Left lung (tissue), 10 donors: Measurements from ENCODE around the gene C16orf92. TPM values are rescaled to one million over a fixed set of nuclear protein-coding genes. Genes with fewer than 3 reads are reported as not detected.

ENCODE experiments used
- ATAC-seq: fragments of 200-7000 bp; cut with Tn5 transposase; one replicate; pipeline ENCODE4 v1.9.1; 2020; ENCODE audit warnings: moderate library complexity
- DNase-seq, 4 donors: peaks; one replicate each; pipeline ENCODE4 v3.0.0-alpha.2; 2013 to 2020
- H3K27ac ChIP-seq, 2 donors: fragments of 200-600 bp; sonication (generic) in 1 of 2; one replicate each; pipeline versions ENCODE4 v1.5.0 to v1.8.0; 2020 to 2021
- H3K27me3 ChIP-seq, 2 donors: fragments of 200-600 bp; sonication (generic) in 1 of 2; one replicate each; pipeline versions ENCODE4 v1.5.0 to v1.8.0; 2020 to 2021
- H3K36me3 ChIP-seq, 2 donors: fragments of 200-600 bp; sonication (generic) in 1 of 2; one replicate each; pipeline versions ENCODE4 v1.5.0 to v1.8.0; 2020 to 2021
- H3K4me1 ChIP-seq, 2 donors: fragments of 200-600 bp; one replicate each; pipeline ENCODE4 v1.8.0; 2021
- H3K4me3 ChIP-seq, 2 donors: fragments of 200-600 bp; sonication (generic) in 1 of 2; one replicate each; pipeline versions ENCODE4 v1.5.0 to v1.8.0; 2020 to 2021; ENCODE audit warnings: mild to moderate bottlenecking in 1 of 2
- H3K9me3 ChIP-seq, 2 donors: fragments of 200-600 bp; sonication (generic) in 1 of 2; one replicate each; pipeline versions ENCODE4 v1.5.0 to v1.8.0; 2020 to 2021
- intact Hi-C, 2 donors: fragments of 100-400 bp; cut with DNase I; formaldehyde crosslinking; loops; one replicate each; pipeline versions ENCODE4 v1.11.2 to v1.14.2; 2022
- polyA plus RNA-seq, 6 donors: library from polyadenylated mRNA; unstranded; fragments of 120-200 nt; gene quantifications; one replicate each; pipeline ENCODE4 v1.2.1, GENCODE V29; 2013; ENCODE audit not compliant: insufficient read length in 6 of 6
- total RNA-seq, 2 donors: library from RNA; stranded (reverse); fragmentation: NEBNext Ultra II Directional; extraction: Animal tissue kit (Norgen Biotek cat#: 25700); gene quantifications; one replicate each; pipeline ENCODE4 v1.2.1, GENCODE V29; 2021
- TF ChIP-seq, protein P1 (sequence below), 2 donors: fragments of 200-600 bp; sonication (generic) in 1 of 2; IDR thresholded peaks; one replicate each; pipeline versions ENCODE4 v1.5.0 to v1.8.0; 2021; ENCODE audit warnings: antibody characterized with exemption in 2 of 2
- donor health status: DM: no; HTN: yes; CAD: no.
- donor health status: DM: no; HTN: no; CAD: no.

C16orf92 gene
- total and polyA plus RNA-seq, 8 donors: not detected

DNA sequence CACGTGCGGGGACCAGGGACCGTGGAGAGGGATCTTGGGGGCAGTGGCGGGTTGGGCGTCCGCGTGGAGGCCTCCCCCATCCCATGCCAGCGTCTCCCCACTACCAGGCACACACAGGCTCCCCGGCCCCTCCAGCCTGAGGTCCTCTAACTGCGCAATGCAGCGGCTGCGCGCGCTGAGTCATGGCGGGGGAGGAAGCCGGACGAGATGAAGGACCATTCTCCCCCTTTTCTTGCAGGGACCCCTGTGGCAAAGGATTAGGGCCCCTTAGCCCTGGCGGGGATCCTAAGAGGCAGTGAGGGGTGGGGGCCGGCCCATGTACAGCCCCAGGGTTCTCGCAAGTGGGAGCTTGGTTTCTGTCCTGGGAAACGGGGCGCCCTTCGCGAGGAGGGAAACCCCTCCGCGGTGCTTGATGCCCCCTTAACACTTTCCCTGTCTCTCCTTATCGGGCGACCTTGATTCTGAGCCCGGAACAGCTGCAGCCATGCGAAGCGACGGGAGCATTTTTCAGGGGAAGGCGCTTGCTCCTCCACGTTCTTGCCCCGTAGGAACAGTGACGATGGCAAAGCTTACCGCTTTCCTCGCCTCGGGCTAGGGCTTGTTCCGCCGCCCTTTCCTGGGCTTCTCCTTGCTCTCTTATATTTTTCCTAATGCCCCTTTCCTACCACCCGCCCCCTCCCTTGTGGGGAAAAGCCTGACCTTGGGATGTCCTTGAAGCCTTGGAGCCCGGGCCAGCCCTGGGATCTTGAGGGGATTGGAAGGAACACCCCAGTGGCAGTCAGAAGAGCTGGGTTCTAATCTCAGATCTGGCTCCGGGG, 43.2 kb downstream of the C16orf92 start:
- Histone ChIP-seq H3K27ac (peak overlapping the region; percentile 98 to 99), H3K27me3 (no peaks in the 10 kb centered on the region), H3K9me3 (no peaks in the 10 kb centered on the region), H3K36me3 (peaks cover 0 to 46% of the 10 kb centered on the region in 2 donors), H3K4me1 (peaks cover 30 to 67% of the 10 kb centered on the region in 2 donors), H3K4me3 (peak overlapping the region; percentile 55 to 98)
- ATAC-seq: peak; percentile 4
- TF ChIP-seq, protein P1, sequence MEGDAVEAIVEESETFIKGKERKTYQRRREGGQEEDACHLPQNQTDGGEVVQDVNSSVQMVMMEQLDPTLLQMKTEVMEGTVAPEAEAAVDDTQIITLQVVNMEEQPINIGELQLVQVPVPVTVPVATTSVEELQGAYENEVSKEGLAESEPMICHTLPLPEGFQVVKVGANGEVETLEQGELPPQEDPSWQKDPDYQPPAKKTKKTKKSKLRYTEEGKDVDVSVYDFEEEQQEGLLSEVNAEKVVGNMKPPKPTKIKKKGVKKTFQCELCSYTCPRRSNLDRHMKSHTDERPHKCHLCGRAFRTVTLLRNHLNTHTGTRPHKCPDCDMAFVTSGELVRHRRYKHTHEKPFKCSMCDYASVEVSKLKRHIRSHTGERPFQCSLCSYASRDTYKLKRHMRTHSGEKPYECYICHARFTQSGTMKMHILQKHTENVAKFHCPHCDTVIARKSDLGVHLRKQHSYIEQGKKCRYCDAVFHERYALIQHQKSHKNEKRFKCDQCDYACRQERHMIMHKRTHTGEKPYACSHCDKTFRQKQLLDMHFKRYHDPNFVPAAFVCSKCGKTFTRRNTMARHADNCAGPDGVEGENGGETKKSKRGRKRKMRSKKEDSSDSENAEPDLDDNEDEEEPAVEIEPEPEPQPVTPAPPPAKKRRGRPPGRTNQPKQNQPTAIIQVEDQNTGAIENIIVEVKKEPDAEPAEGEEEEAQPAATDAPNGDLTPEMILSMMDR (IDR thresholded peaks at IDR 0.05): no peak
- intact Hi-C loops: no loop called here
- DNase-seq: peak in 2 of 4 donors; percentile 68 to 93

DNA sequence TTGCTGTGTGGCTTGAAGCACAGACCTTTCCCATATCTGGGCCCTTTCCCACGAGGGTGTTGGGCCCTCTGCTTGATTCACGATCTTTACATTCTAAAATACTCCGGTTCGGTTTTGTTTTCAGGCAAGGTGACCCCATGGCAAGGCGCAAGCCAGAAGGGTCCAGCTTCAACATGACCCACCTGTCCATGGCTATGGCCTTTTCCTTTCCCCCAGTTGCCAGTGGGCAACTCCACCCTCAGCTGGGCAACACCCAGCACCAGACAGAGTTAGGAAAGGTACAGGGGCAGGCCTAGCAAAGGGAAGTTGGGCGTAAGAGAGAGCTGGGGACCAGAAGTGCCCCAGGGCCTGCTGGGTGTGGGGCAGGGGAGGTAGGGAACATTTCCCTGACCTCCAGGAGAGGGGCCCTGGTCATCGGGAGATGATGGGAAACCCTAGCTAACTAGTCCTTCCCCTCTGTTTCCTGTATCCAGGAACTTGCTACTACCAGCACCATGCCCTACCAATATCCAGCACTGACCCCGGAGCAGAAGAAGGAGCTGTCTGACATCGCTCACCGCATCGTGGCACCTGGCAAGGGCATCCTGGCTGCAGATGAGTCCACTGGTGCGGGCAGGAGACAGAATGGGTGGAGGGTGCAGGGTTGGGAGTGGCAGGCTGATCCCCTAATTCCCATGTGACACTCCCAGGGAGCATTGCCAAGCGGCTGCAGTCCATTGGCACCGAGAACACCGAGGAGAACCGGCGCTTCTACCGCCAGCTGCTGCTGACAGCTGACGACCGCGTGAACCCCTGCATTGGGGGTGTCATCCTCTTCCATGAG, 44.0 kb downstream of the C16orf92 start:
- intact Hi-C loops: no loop called here
- peak overlapping the region; percentile 98 to 99 for H3K27ac ChIP-seq

DNA sequence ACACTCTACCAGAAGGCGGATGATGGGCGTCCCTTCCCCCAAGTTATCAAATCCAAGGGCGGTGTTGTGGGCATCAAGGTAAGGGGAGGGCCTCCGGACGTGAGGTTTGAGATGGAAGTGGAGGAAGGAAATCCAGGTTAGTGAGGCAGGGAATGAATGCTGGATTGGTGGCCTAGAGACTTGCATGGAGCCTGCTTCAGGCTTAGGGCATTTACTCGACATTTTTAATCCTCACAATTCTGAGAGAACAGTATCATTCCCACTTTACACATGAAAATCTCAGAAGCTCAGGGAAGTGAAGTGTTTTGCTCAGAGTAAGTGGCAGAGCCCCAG, 44.6 kb downstream of the C16orf92 start:
- H3K36me3 ChIP-seq: peaks cover 0 to 60% of the 10 kb centered on the region in 2 donors
- peak overlapping the region in 1 of 2 donors; percentile 98 for H3K4me3 ChIP-seq
- no peak for DNase-seq
- TF ChIP-seq, protein P1 (IDR thresholded peaks at IDR 0.05): no peak
- H3K4me1 ChIP-seq: peaks cover 30 to 75% of the 10 kb centered on the region in 2 donors
- H3K27me3 ChIP-seq: no peaks in the 10 kb centered on the region
- H3K27ac ChIP-seq: no peak overlapping the region
- no peak for ATAC-seq
- H3K9me3 ChIP-seq: no peaks in the 10 kb centered on the region
- intact Hi-C loops: no loop called here

More for the DNA sequence above, 44.0 kb downstream of the C16orf92 start:
- H3K4me1 ChIP-seq: peaks cover 30 to 75% of the 10 kb centered on the region in 2 donors
- DNase-seq: no peak
- no peaks in the 10 kb centered on the region for H3K27me3 ChIP-seq
- ATAC-seq: no peak
- no peaks in the 10 kb centered on the region for H3K9me3 ChIP-seq
- TF ChIP-seq, protein P1 (IDR thresholded peaks at IDR 0.05): no peak
- H3K36me3 ChIP-seq: peaks cover 0 to 55% of the 10 kb centered on the region in 2 donors
- peak overlapping the region; percentile 55 to 98 for H3K4me3 ChIP-seq

DNA sequence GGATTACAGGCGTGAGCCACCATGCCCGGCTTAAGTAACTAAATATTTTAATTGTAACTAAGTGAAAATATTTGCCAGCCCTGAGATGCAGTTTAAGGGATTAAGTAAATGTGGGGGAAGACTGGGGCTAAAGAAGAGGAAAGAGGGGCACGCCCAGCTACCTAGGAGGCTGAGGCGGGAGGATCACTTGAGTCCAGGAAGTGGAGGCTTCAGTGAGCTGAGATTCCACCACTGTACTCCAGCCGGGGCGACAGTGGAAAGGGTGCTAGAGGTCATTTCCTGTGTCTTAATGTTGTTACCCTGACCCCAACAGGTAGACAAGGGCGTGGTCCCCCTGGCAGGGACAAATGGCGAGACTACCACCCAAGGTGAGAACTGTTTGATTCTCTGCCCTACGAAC, 45.3 kb downstream of the C16orf92 start:
- ATAC-seq (no peak), DNase-seq (no peak)
- H3K9me3 ChIP-seq: no peaks in the 10 kb centered on the region
- no peaks in the 10 kb centered on the region for H3K27me3 ChIP-seq
- H3K4me1 ChIP-seq: peaks cover 28 to 67% of the 10 kb centered on the region in 2 donors
- no peak overlapping the region for H3K27ac ChIP-seq
- peaks cover 0 to 68% of the 10 kb centered on the region in 2 donors for H3K36me3 ChIP-seq
- TF ChIP-seq, protein P1 (IDR thresholded peaks at IDR 0.05): no peak
- intact Hi-C loops: no loop called here
- peak overlapping the region in 1 of 2 donors; percentile 98 for H3K4me3 ChIP-seq
